Measurements from ENCODE around the gene CD200R1. TPM values are rescaled to one million over a fixed set of nuclear protein-coding genes. Genes with fewer than 3 reads are reported as not detected.

The CD200R1 gene
- total and polyA plus RNA-seq, 2 of the 8 experiments (the other 6 are each of a cell fraction or from before 2014, with no cell fraction given), result 0.02 TPM; not detected in 1

DNA sequence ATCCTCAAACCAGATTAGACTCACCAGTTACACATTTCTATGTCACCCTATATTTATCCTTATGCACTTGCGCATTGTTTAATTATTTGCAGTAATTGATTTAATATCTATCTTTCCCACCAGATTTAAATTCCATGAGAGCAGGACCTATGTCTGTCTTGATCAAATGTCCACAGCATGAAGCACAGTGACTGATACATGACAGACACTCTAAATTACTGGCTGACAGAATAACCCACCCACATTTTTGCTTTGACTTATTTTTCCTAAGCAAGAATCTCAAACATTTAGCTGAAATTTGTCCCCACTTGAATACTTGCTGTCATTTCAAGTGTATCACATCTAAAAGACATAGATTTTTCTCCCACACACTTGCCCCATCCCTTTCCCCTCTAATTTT is 7.5 kb downstream of the CD200R1 start (continued):
- TF ChIP-seq, protein P1, sequence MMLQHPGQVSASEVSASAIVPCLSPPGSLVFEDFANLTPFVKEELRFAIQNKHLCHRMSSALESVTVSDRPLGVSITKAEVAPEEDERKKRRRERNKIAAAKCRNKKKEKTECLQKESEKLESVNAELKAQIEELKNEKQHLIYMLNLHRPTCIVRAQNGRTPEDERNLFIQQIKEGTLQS (IDR thresholded peaks at IDR 0.05; ENCODE audit: insufficient read depth, low read depth, low read length), result no peak
